ENCODE measurements around the gene AFAP1.

Gene AFAP1

GRCh38 chr4:7963691-7964090, 24.0 kb upstream of the AFAP1 start:
- Histone ChIP-seq H3K9me3 (no peaks in the 10 kb centered on the region), H3K4me3 (ENCODE audit: low read depth in 1 of 2, low read length in 1 of 2) (no peak overlapping the region), H3K27ac (no peak overlapping the region), H3K27me3 (peaks cover 87% of the 10 kb centered on the region), H3K4me1 (ENCODE audit: control insufficient read depth in 1 of 2, insufficient read depth in 1 of 2, low read depth in 1 of 2, low read length in 1 of 2) (no peaks in the 10 kb centered on the region), H3K36me3 (no peaks in the 10 kb centered on the region)
- TF ChIP-seq, protein P1, sequence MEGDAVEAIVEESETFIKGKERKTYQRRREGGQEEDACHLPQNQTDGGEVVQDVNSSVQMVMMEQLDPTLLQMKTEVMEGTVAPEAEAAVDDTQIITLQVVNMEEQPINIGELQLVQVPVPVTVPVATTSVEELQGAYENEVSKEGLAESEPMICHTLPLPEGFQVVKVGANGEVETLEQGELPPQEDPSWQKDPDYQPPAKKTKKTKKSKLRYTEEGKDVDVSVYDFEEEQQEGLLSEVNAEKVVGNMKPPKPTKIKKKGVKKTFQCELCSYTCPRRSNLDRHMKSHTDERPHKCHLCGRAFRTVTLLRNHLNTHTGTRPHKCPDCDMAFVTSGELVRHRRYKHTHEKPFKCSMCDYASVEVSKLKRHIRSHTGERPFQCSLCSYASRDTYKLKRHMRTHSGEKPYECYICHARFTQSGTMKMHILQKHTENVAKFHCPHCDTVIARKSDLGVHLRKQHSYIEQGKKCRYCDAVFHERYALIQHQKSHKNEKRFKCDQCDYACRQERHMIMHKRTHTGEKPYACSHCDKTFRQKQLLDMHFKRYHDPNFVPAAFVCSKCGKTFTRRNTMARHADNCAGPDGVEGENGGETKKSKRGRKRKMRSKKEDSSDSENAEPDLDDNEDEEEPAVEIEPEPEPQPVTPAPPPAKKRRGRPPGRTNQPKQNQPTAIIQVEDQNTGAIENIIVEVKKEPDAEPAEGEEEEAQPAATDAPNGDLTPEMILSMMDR (IDR thresholded peaks at IDR 0.05) = no peak

DNA sequence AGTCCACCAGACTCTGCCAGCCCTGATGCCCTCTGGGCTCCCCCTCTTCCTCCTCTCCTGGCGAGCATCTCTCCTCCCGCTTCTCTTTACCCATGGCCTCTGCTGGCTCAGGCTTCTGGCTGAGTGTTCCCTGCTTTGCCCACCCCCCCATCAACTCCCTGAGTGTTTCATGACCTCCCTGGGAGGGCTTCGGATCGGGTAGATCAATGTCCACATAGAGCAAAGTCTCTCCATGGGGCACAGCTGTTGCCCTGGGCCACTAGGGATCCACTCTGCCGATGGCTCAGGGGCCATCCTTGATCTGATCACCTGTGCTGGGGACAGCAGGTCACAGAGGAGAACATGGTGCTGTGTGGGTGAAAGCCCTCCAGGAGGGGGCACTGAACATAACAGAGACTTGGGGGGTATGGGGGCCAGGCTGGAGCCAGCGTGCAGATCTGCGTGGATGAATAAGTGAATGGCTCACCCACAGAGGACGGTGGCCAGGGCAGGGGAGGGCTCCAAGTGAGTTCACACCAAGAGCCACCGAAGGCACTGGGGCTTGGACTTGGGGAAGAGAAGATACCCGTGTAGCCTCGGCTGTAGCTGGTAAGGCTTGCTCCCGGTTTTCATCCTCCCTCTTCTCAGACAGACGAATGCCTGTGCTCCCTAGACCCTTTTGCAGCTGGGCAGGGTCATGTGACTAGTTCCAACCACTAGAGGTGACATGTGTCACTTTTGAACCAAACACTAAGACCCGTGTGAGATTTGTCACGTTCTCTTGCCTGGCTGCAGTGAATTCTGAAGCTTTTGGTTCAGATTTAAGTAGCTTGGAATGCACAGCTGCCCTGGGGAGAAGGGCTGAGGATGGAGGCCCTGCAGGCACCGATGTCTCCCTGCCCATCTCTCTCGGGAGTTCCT, 23.2 kb upstream of the AFAP1 start:
- Histone ChIP-seq H3K4me1 (ENCODE audit: control insufficient read depth in 1 of 2, insufficient read depth in 1 of 2, low read depth in 1 of 2, low read length in 1 of 2) (no peaks in the 10 kb centered on the region), H3K4me3 (ENCODE audit: low read depth in 1 of 2, low read length in 1 of 2) (no peak overlapping the region), H3K27me3 (peaks cover 87% of the 10 kb centered on the region), H3K36me3 (no peaks in the 10 kb centered on the region), H3K9me3 (no peaks in the 10 kb centered on the region), H3K27ac (no peak overlapping the region)
- TF ChIP-seq, protein P1 (IDR thresholded peaks at IDR 0.05) = no peak

DNA sequence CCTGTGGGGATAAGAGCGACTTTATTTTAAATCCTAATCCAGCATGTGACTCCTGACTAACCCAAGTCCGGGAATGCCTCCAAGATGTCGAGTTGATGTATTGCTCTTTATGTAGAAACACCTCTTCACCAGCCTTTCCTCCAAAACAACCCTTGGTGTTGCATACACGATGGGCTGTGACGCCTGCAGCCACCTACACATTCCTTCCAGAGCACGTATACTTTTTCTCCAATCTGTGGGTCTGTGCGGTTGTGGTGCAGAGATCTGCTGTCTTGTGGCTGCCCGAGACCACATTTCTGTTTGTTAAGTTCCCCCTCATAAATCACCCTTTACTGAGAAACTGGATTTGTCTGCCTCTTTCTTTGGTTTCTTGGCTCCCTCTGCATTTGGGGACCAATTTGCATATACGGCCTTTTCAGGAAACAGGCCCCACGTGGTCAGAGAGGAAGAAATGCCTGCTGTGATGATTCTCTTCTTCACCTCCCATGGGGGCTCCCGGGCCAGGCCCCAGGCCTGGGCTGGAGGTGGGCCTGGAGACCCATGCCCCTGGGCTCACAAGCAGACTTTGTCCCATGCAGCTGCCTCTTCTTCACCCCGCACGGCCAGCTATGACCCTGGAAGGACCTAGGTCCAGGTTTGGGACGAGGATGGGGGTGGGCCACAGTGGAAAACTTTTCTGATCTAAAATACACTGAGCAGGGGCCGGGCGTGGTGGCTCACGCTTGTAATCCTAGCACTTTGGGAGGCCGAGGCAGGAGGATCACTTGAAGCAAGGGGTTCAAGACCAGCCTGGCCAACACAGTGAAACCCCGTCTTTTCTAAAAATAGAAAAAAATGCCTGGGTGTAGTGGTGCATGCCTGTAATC, 21.4 kb upstream of the AFAP1 start:
- H3K4me1 ChIP-seq (ENCODE audit: control insufficient read depth in 1 of 2, insufficient read depth in 1 of 2, low read depth in 1 of 2, low read length in 1 of 2) = no peaks in the 10 kb centered on the region
- H3K27ac ChIP-seq = no peak overlapping the region
- H3K36me3 ChIP-seq = no peaks in the 10 kb centered on the region
- TF ChIP-seq, protein P1 (IDR thresholded peaks at IDR 0.05) = no peak
- no peak overlapping the region for H3K4me3 ChIP-seq (ENCODE audit: low read depth in 1 of 2, low read length in 1 of 2)
- H3K27me3 ChIP-seq = peaks cover 87% of the 10 kb centered on the region
- H3K9me3 ChIP-seq = no peaks in the 10 kb centered on the region

DNA sequence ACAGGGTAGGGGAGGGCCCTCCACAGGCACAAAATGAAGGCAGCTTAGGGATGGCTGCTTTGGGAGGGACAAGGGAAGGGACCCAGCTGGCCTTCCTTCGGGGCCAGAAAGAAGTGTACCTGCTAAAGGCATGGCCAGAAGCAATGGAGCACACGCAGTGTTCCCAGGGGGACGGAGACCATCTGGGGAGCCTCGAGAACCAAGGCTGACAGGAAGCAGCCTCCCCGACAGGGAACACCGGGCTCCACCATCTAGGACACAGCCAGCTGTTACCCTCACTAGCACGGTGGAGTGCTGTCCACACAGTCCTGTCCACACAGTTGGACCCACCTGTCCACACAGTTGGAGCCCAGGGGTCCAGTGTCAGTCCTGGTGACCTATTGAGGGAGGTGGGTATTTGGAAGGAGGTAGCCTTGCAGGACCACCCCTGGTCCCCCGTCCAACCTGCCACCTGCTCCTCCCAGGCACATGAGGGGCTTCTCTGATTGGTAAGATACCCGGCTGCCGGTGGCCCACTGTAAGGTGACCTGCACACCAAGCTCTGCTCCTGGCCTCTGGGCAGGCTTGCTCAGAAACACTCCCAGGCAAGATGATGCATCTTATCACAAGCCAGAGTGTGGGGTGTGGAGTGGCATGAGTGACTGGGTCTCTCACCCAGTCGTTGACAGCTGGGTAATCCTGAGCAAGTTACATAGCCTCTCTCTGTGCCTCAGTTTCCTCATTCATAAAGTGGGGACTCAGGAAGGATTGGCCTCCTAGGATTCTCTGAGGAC, 20.5 kb upstream of the AFAP1 start:
- Histone ChIP-seq H3K27me3 (peaks cover 84% of the 10 kb centered on the region), H3K9me3 (no peaks in the 10 kb centered on the region), H3K4me3 (ENCODE audit: low read depth in 1 of 2, low read length in 1 of 2) (no peak overlapping the region), H3K27ac (no peak overlapping the region), H3K4me1 (ENCODE audit: control insufficient read depth in 1 of 2, insufficient read depth in 1 of 2, low read depth in 1 of 2, low read length in 1 of 2) (no peaks in the 10 kb centered on the region), H3K36me3 (no peaks in the 10 kb centered on the region)
- TF ChIP-seq, protein P1 (IDR thresholded peaks at IDR 0.05) = no peak

DNA sequence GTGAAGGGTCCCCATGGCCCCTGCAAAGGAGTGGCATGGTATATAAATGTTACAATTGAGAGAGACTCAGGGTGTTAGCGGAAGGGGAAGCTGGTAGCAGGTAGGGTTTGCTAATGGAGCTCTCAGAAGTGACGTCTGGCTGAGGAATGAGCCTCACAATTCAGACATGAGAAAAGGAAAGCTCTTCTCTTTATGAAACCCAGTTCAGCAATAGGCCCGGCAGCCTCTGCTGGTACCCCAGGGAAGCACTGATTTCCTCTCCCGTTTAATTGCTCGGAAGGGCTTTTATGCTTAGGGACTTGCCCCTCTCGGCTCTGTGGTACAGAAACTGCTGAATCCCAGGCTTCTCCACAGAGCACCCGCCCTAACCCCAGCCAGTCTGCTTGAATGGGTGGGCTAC, 19.4 kb upstream of the AFAP1 start:
- H3K27me3 ChIP-seq = peaks cover 76% of the 10 kb centered on the region
- H3K36me3 ChIP-seq = no peaks in the 10 kb centered on the region
- no peak overlapping the region for H3K27ac ChIP-seq
- peaks cover 2% of the 10 kb centered on the region for H3K9me3 ChIP-seq
- TF ChIP-seq, protein P1 (IDR thresholded peaks at IDR 0.05) = no peak
- no peaks in the 10 kb centered on the region for H3K4me1 ChIP-seq (ENCODE audit: control insufficient read depth in 1 of 2, insufficient read depth in 1 of 2, low read depth in 1 of 2, low read length in 1 of 2)
- no peak overlapping the region for H3K4me3 ChIP-seq (ENCODE audit: low read depth in 1 of 2, low read length in 1 of 2)
